Activated CD4-positive, alpha-beta memory T cell treated with anti-CD3 and anti-CD28 coated beads, Interleukin-2, amount 10 ng/mL, durations not matched to agents 7 days and 5 days (primary cell): Measurements from ENCODE around the gene INO80B. TPM values are rescaled to one million over a fixed set of nuclear protein-coding genes. Genes with fewer than 3 reads are reported as not detected.
"Not testable (repeated sequence)": the region's sequence is repeated elsewhere in the genome, so short reads cannot be mapped to it uniquely, and the experiment has no call there.

Source experiments
- CTCF ChIA-PET: fragments of 350-600 bp; sonication (Branson Sonifier 250); formaldehyde crosslinking; loops from one replicate; lab custom pipeline; 2021; ENCODE audit warnings: antibody characterized with exemption, inconsistent platforms; lab: Charles Lee
- POLR2A ChIA-PET: fragments of 350-600 bp; sonication (Branson Sonifier 250); formaldehyde crosslinking; loops from one replicate; lab custom pipeline; 2021; ENCODE audit warnings: antibody characterized with exemption; lab: Charles Lee
- DNase-seq: peaks from one replicate; pipeline ENCODE4 v3.0.0-alpha.2; 2020
- H3K27ac Mint-ChIP-seq: one replicate; pipeline ENCODE4 v1.8.0; 2021; ENCODE audit warnings: mild to moderate bottlenecking, mixed read lengths
- H3K27me3 Mint-ChIP-seq: one replicate; pipeline ENCODE4 v1.8.0; 2021; ENCODE audit warnings: mixed read lengths
- H3K36me3 Mint-ChIP-seq: one replicate; pipeline ENCODE4 v1.8.0; 2021; ENCODE audit warnings: low read depth, mixed read lengths
- H3K4me1 Mint-ChIP-seq: one replicate; pipeline ENCODE4 v1.8.0; 2021; ENCODE audit warnings: mixed read lengths
- H3K4me3 Mint-ChIP-seq: one replicate; pipeline ENCODE4 v1.8.0; 2021; ENCODE audit warnings: mild to moderate bottlenecking, mixed read lengths
- H3K9me3 Mint-ChIP-seq: one replicate; pipeline ENCODE4 v1.8.0; 2021; ENCODE audit warnings: mixed read lengths
- total RNA-seq, 2 experiments: library from RNA; stranded (reverse); gene quantifications; one replicate each; pipeline ENCODE4 v1.2.3, GENCODE V29; 2021

The INO80B gene
- total RNA-seq, 2 experiments from 2014 or later, result 39.8 to 40.3 TPM

GRCh38 chr2:74420006-74420405 is 34.9 kb upstream of the INO80B start:
- Mint-ChIP-seq H3K9me3 (no peaks in the 10 kb centered on the region), H3K36me3 (peaks cover 24% of the 10 kb centered on the region), H3K27ac (no peak overlapping the region), H3K4me1 (peaks cover 35% of the 10 kb centered on the region), H3K27me3 (peaks cover 11% of the 10 kb centered on the region), H3K4me3 (no peak overlapping the region)
- DNase-seq, result no peak
- POLR2A ChIA-PET, result interaction anchor here (1.4 to 2.8 kb wide), 3 partner anchors 34 to 53 kb away, joined by 4 to 31 read pairs (median 28); partner anchors contain the start of genes INO80B, MRPL53 and WBP1
- CTCF ChIA-PET, result interaction anchor here (2.5 to 3.1 kb wide), 2 partner anchors 29 to 34 kb away, joined by 10 to 23 read pairs; partner anchors contain the start of gene INO80B

GRCh38 chr2:74420443-74421103 is 34.3 kb upstream of the INO80B start:
- peaks cover 33% of the 10 kb centered on the region for H3K4me1 Mint-ChIP-seq
- peak overlapping the region; percentile 95 for H3K27ac Mint-ChIP-seq
- DNase-seq, H3K27me3 Mint-ChIP-seq, H3K9me3 Mint-ChIP-seq: not testable (repeated sequence)
- peaks cover 29% of the 10 kb centered on the region for H3K36me3 Mint-ChIP-seq
- ChIA-PET CTCF (interaction anchor here (0.9 to 3.1 kb wide), 6 partner anchors 29 to 111 kb away, joined by 3 to 23 read pairs (median 6); partner anchors contain the start of genes CCDC142, INO80B and TTC31), POLR2A (interaction anchor here (0.7 to 2.8 kb wide), 9 partner anchors 19 to 168 kb away, joined by 3 to 31 read pairs (median 4); partner anchors contain the start of genes AUP1, HTRA2, INO80B and MRPL53)
- H3K4me3 Mint-ChIP-seq, result peak overlapping the region; percentile 94

GRCh38 chr2:74421221-74421870 is 33.5 kb upstream of the INO80B start, which contains the start of the genes C2orf81 and WDR54:
Gene C2orf81 (minus strand): TSS chr2:74421619. CDS start chr2:74421560, 59 bp downstream.
Gene WDR54 (plus strand): TSS chr2:74421730. CDS start chr2:74422154, 424 bp downstream.
- ChIA-PET POLR2A (interaction anchor here (0.6 to 2.8 kb wide), 13 partner anchors 19 to 431 kb away, joined by 3 to 31 read pairs (median 4); partner anchors contain the start of genes AUP1, HTRA2, INO80B and MRPL53), CTCF (interaction anchor here (0.9 to 3.1 kb wide), 7 partner anchors 30 to 164 kb away, joined by 3 to 23 read pairs (median 6); partner anchors contain the start of genes CCDC142, INO80B and TTC31)
- H3K27ac Mint-ChIP-seq, result peak within 1 kb of the TSS; percentile 95
- peaks cover 10% of the 10 kb centered on the region for H3K27me3 Mint-ChIP-seq
- peak within 1 kb of the TSS; percentile 94 for H3K4me3 Mint-ChIP-seq
- H3K9me3 Mint-ChIP-seq, result no peaks in the 10 kb centered on the region
- peaks cover 32% of the 10 kb centered on the region for H3K36me3 Mint-ChIP-seq
- H3K4me1 Mint-ChIP-seq, result peaks cover 29% of the 10 kb centered on the region
- DNase-seq, result peak; percentile 96

GRCh38 chr2:74423231-74424095 is 31.4 kb upstream of the INO80B start:
- no peak for DNase-seq
- Mint-ChIP-seq H3K4me1 (peaks cover 29% of the 10 kb centered on the region), H3K27me3 (peaks cover 4% of the 10 kb centered on the region), H3K4me3 (peak overlapping the region; percentile 94), H3K27ac (peak overlapping the region; percentile 95), H3K36me3 (peaks cover 32% of the 10 kb centered on the region), H3K9me3 (no peaks in the 10 kb centered on the region)
- CTCF ChIA-PET, result interaction anchor here (3.1 kb wide), 1 partner anchor 30 kb away, joined by 23 read pairs; the partner anchor contains the start of gene INO80B
- POLR2A ChIA-PET, result no interaction called here

GRCh38 chr2:74424139-74424992 is 30.5 kb upstream of the INO80B start:
- Mint-ChIP-seq H3K4me3 (no peak overlapping the region), H3K9me3 (no peaks in the 10 kb centered on the region), H3K36me3 (peaks cover 32% of the 10 kb centered on the region), H3K4me1 (peaks cover 29% of the 10 kb centered on the region), H3K27ac (no peak overlapping the region), H3K27me3 (peaks cover 4% of the 10 kb centered on the region)
- ChIA-PET CTCF (no interaction called here), POLR2A (interaction anchor here (0.6 kb wide), 1 partner anchor 120 kb away, joined by 3 read pairs; no protein-coding TSS in a partner anchor)
- no peak for DNase-seq

DNA sequence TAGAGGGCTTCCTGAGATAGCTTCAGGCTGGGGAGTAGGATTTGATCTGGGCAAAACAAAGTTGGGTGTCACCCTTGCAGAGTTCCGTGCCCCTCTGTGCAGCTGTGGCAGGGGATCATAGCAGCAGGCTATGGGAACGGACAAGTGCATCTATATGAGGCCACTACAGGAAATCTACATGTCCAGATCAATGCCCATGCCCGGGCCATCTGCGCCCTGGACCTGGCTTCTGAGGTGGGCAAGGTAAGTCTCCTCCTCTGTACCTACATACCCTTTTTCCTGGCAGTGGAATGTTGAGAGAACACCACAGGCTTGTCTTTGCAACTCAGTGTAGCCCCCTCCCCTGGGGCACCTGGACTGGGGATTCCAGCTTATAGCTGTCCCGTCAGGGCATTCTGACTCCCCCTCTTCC is 29.9 kb upstream of the INO80B start:
- no peaks in the 10 kb centered on the region for H3K9me3 Mint-ChIP-seq
- no peak for DNase-seq
- POLR2A ChIA-PET, result interaction anchor here (0.6 kb wide), 1 partner anchor 120 kb away, joined by 3 read pairs; no protein-coding TSS in a partner anchor
- peaks cover 4% of the 10 kb centered on the region for H3K27me3 Mint-ChIP-seq
- CTCF ChIA-PET, result no interaction called here
- peaks cover 32% of the 10 kb centered on the region for H3K36me3 Mint-ChIP-seq
- no peak overlapping the region for H3K4me3 Mint-ChIP-seq
- peaks cover 29% of the 10 kb centered on the region for H3K4me1 Mint-ChIP-seq
- no peak overlapping the region for H3K27ac Mint-ChIP-seq

DNA sequence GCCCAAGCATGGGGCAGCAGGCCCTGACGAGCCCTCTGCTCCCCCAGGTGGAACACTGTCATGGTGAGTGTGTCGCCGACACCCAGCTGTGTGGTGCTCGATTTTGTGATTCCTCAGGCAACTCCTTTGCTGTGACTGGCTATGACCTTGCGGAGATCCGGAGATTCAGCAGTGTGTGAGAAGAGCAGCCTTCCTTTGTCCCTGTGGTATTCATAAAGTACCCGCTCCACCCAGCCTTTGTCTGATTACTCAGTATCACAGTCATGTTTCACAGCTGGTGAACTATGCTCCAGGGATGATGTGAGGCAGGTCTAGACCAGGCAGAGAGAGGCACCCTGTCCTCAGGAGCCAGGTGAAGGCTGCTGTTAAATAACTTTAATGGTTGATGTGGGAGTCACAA is 29.4 kb upstream of the INO80B start:
- H3K4me1 Mint-ChIP-seq, result peaks cover 25% of the 10 kb centered on the region
- POLR2A ChIA-PET, result no interaction called here
- no peak overlapping the region for H3K27ac Mint-ChIP-seq
- CTCF ChIA-PET, result no interaction called here
- peaks cover 32% of the 10 kb centered on the region for H3K36me3 Mint-ChIP-seq
- H3K27me3 Mint-ChIP-seq, result no peaks in the 10 kb centered on the region
- no peaks in the 10 kb centered on the region for H3K9me3 Mint-ChIP-seq
- no peak for DNase-seq
- H3K4me3 Mint-ChIP-seq, result no peak overlapping the region

DNA sequence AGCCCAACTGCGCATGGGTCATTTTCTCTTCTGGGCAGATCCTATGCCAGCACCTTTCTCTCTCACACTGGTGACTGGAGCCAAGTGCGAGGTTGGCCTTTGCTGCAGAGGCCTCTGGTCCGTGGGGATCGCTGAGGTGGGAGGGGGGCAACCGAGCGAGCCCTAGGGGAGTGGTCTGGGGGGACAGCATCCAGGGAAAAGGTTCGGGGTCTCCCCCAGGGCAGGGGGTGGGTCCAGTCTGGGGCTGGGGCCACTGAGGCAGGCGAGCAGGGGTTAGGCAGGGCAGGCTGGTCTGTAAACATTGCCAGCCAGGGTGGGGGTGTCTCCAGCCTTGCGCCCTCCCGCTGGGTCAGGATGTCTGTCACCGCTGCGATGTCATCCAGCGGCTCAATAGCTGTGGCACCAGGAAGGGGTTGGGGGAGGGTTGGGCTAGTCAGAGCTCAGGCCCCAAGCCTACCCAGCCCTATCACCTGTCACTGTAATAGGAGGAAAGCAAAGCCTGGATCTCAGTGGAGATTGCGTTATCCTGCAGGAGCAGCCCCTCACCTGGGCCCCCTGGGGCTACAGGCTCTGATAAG is 28.6 kb upstream of the INO80B start:
- no peak for DNase-seq
- Mint-ChIP-seq H3K36me3 (peaks cover 29% of the 10 kb centered on the region), H3K27ac (no peak overlapping the region), H3K4me1 (peaks cover 21% of the 10 kb centered on the region), H3K27me3 (no peaks in the 10 kb centered on the region), H3K4me3 (no peak overlapping the region), H3K9me3 (no peaks in the 10 kb centered on the region)
- ChIA-PET POLR2A (no interaction called here), CTCF (no interaction called here)

- Mint-ChIP-seq H3K27me3 (no peaks in the 10 kb centered on the region), H3K4me1 (peaks cover 14% of the 10 kb centered on the region), H3K4me3 (no peak overlapping the region), H3K36me3 (peaks cover 28% of the 10 kb centered on the region), H3K27ac (no peak overlapping the region), H3K9me3 (no peaks in the 10 kb centered on the region)
- CTCF ChIA-PET, result no interaction called here
- DNase-seq, result no peak
- POLR2A ChIA-PET, result interaction anchor here (1.1 kb wide), 1 partner anchor 27 kb away, joined by 3 read pairs; the partner anchor contains the start of gene INO80B
Observed at GRCh38 chr2:74427551-74427950, 27.3 kb upstream of the INO80B start.

- POLR2A ChIA-PET, result no interaction called here
- H3K27me3 Mint-ChIP-seq, result no peaks in the 10 kb centered on the region
- no peak overlapping the region for H3K27ac Mint-ChIP-seq
- H3K4me3 Mint-ChIP-seq, result no peak overlapping the region
- peaks cover 18% of the 10 kb centered on the region for H3K36me3 Mint-ChIP-seq
- DNase-seq, result no peak
- CTCF ChIA-PET, result no interaction called here
- no peaks in the 10 kb centered on the region for H3K9me3 Mint-ChIP-seq
- peaks cover 3% of the 10 kb centered on the region for H3K4me1 Mint-ChIP-seq
Observed at GRCh38 chr2:74428675-74429074, 26.2 kb upstream of the INO80B start.
